HFFc6 (cell line): ENCODE measurements around the gene CHD5. TPM values are rescaled to one million over a fixed set of nuclear protein-coding genes. Genes with fewer than 3 reads are reported as not detected.

Experiments
- DNase-seq: peaks from one replicate; pipeline ENCODE4 v3.0.0-alpha.2; 2018
- H3K27ac Mint-ChIP-seq: 2 replicates; pipeline ENCODE4 v1.8.0; 2020; ENCODE audit warnings: mild to moderate bottlenecking, mixed read lengths
- H3K27me3 Mint-ChIP-seq: 2 replicates; pipeline ENCODE4 v1.8.0; 2021; ENCODE audit warnings: mild to moderate bottlenecking, moderate library complexity, mixed read lengths; ENCODE audit not compliant: insufficient read depth
- H3K36me3 Mint-ChIP-seq: 2 replicates; pipeline ENCODE4 v1.8.0; 2021; ENCODE audit warnings: low read depth, mixed read lengths
- H3K4me1 Mint-ChIP-seq: 2 replicates; pipeline ENCODE4 v1.8.0; 2020; ENCODE audit warnings: low read depth, mixed read lengths
- H3K4me3 Mint-ChIP-seq: 2 replicates; pipeline ENCODE4 v1.8.0; 2020; ENCODE audit warnings: mild to moderate bottlenecking, moderate library complexity, mixed read lengths
- H3K9me3 Mint-ChIP-seq: 2 replicates; pipeline ENCODE4 v1.8.0; 2020; ENCODE audit warnings: mild to moderate bottlenecking, mixed read lengths
- CTCF ChIP-seq: fragments of 200-600 bp; sonication (generic); IDR thresholded peaks from 2 replicates; pipeline ENCODE4 v1.5.0; 2021; ENCODE audit warnings: antibody characterized with exemption, mild to moderate bottlenecking
- total RNA-seq, 6 experiments: library from RNA; stranded (reverse); fragmentation: NEBNext Ultra II Directional; extraction: Animal tissue kit (Norgen Biotek cat#: 25700); gene quantifications; 2 replicates in 1 of 6; 3 replicates in 5 of 6; pipeline ENCODE4 v1.2.3, GENCODE V29; 2021

CHD5 gene
- total RNA-seq, 6 experiments from 2014 or later, result 0.05 to 0.36 (median 0.16) TPM; not detected in 2

DNA sequence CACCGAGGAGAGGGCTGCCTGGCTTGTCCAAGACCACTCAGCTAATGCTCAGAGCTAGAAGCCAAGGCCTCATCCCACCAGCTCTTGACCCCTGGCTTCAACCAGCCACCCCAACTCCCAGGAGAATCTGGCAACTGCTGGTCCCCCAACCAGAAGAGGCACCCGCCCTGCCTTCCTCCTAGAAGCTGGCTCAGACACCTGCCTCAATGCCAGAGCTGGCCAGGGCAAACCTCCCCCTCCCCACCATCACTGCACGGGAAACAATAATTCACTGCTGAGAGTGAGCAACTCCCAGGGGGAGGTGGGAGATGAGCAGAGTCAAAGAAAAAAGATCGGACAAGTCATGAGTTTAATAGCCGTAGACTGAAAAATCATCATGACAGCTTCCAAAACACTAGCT is 3.3 kb downstream of the CHD5 start:
- H3K9me3 Mint-ChIP-seq, result no peaks in the 10 kb centered on the region
- TF ChIP-seq CTCF, result no peak
- no peaks in the 10 kb centered on the region for H3K36me3 Mint-ChIP-seq
- H3K4me1 Mint-ChIP-seq, result peaks cover 12% of the 10 kb centered on the region
- H3K4me3 Mint-ChIP-seq, result no peak overlapping the region
- DNase-seq, result no peak
- peaks cover 35% of the 10 kb centered on the region for H3K27me3 Mint-ChIP-seq
- no peak overlapping the region for H3K27ac Mint-ChIP-seq

GRCh38 chr1:6175411-6175828 is 4.7 kb downstream of the CHD5 start:
- no peak for DNase-seq
- Mint-ChIP-seq H3K9me3 (no peaks in the 10 kb centered on the region), H3K4me1 (no peaks in the 10 kb centered on the region), H3K27me3 (peaks cover 30% of the 10 kb centered on the region), H3K27ac (no peak overlapping the region), H3K36me3 (no peaks in the 10 kb centered on the region), H3K4me3 (no peak overlapping the region)
- TF ChIP-seq CTCF, result no peak

DNA sequence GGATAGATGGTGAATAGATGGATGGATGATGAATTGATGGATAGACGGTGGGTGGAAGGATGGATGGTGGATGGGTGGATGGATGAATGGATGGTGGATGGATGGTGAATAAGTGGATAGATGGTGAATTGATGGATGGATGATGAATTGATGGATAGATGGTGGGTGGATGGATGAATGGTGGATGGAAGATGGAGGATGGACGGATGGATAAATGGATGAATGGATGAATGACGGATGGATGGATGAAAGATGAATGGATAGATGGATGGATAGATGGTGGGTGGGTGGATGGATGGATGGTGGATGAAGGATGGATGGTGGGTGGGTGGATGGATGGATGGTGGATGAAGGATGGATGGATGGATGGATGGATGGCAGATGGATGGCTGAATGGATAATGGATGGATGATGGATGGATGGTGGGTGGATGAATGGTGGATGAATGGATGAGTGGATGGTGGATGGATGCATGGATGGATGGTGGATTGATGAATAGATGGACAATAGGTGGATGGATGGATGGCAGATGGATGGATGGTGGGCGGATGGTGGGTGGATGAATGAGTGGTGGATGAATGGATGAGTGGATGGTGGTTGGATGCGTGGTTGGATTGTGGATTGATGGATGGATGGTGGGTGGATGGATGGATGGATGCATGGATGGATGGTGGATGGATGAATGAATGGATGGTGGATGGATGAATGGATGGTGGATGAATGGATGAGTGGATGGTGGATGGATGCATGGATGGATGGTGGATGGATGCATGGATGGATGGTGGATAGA is 5.3 kb downstream of the CHD5 start:
- Mint-ChIP-seq H3K4me1 (no peaks in the 10 kb centered on the region), H3K36me3 (no peaks in the 10 kb centered on the region), H3K27me3 (peaks cover 30% of the 10 kb centered on the region), H3K4me3 (no peak overlapping the region), H3K9me3 (no peaks in the 10 kb centered on the region), H3K27ac (no peak overlapping the region)
- TF ChIP-seq CTCF, result no peak
- DNase-seq, result no peak

DNA sequence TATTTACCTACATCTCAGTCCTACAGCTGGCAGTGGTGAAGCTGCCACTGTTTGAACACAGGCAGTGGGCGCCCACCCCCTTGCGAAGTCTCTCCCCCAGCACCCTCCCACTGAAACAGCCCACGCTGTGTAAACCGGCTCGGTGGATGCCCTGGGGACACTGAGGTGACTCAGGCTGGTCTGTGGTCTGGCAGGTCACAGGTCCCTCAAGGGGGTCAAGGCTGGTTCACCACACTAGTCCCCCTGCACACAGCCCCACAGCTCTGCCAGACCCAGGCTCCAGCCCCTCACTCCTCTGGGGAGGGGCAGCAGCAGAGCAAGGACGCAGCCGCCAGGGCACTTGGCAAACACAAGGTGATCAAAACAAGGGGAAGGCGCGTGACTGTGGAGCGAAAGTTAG is 7.6 kb downstream of the CHD5 start:
- Mint-ChIP-seq H3K4me1 (no peaks in the 10 kb centered on the region), H3K4me3 (no peak overlapping the region), H3K27ac (no peak overlapping the region), H3K27me3 (peaks cover 28% of the 10 kb centered on the region), H3K9me3 (no peaks in the 10 kb centered on the region), H3K36me3 (no peaks in the 10 kb centered on the region)
- TF ChIP-seq CTCF, result no peak
- DNase-seq, result no peak

- Mint-ChIP-seq H3K36me3 (no peaks in the 10 kb centered on the region), H3K9me3 (no peaks in the 10 kb centered on the region), H3K27ac (no peak overlapping the region), H3K4me3 (no peak overlapping the region), H3K27me3 (peaks cover 28% of the 10 kb centered on the region), H3K4me1 (no peaks in the 10 kb centered on the region)
- peak; percentile 62; the same call in 1 of the 2 replicates for TF ChIP-seq CTCF
- no peak for DNase-seq
Measured at GRCh38 chr1:6171548-6172124, 8.5 kb downstream of the CHD5 start.
